Small intestine (tissue), 7 donors: Measurements from ENCODE around the gene RNLS. TPM values are rescaled to one million over a fixed set of nuclear protein-coding genes. Genes with fewer than 3 reads are reported as not detected.

ENCODE experiments used
- DNase-seq, 2 donors: peaks; one replicate each; pipeline versions ENCODE4 v3.0.0 to v3.0.0-alpha.2; 2013
- FAIRE-seq: peaks from 2 replicates; lab custom pipeline; 2012; peaks lifted over from hg19 to GRCh38; lab: Jason Lieb, UNC
- H3K27ac ChIP-seq, 3 donors: one replicate each; pipeline ENCODE4 v1.5.1; 2013; ENCODE audit warnings: low read length in 2 of 3, mild to moderate bottlenecking in 2 of 3, control low read depth in 1 of 3, inconsistent platforms in 1 of 3, low read depth in 1 of 3, moderate library complexity in 1 of 3
- H3K27me3 ChIP-seq, 3 donors: one replicate each; pipeline ENCODE4 v1.6.1; 2013; ENCODE audit warnings: low read length in 3 of 3, inconsistent platforms in 1 of 3; ENCODE audit not compliant: control insufficient read depth in 3 of 3, insufficient read depth in 3 of 3
- H3K36me3 ChIP-seq, 3 donors: one replicate each; pipeline ENCODE4 v1.6.1; 2013; ENCODE audit warnings: low read length in 3 of 3, inconsistent platforms in 1 of 3, low read depth in 1 of 3, mild to moderate bottlenecking in 1 of 3, moderate library complexity in 1 of 3; ENCODE audit not compliant: control insufficient read depth in 3 of 3, insufficient read depth in 2 of 3
- H3K4me1 ChIP-seq, 3 donors: one replicate each; pipeline ENCODE4 v1.6.1; 2013; ENCODE audit warnings: low read length in 2 of 3, inconsistent platforms in 1 of 3, low read depth in 1 of 3, mild to moderate bottlenecking in 1 of 3, moderate library complexity in 1 of 3; ENCODE audit not compliant: control insufficient read depth in 3 of 3, insufficient read depth in 2 of 3
- H3K4me3 ChIP-seq, 3 donors: one replicate each; pipeline ENCODE4 v1.5.1; 2013; ENCODE audit warnings: low read length in 3 of 3, control low read depth in 1 of 3, inconsistent platforms in 1 of 3, low read depth in 1 of 3, mild to moderate bottlenecking in 1 of 3, moderate library complexity in 1 of 3
- H3K9me3 ChIP-seq, 2 donors: one replicate each; pipeline ENCODE4 v1.6.1; 2013; ENCODE audit warnings: low read depth in 1 of 2, low read length in 1 of 2; ENCODE audit not compliant: control insufficient read depth in 2 of 2, insufficient read depth in 1 of 2
- WGBS, 3 donors: extraction: QIAGEN DNeasy Blood & Tissue Kit; methylation state at CpG; one replicate each; pipeline ENCODE4 v1.1.7; 2013; 5-methylcytosine and 5-hydroxymethylcytosine counted together
- polyA plus RNA-seq, 4 donors: library from polyadenylated mRNA; stranded (reverse) in 3 of 4; unstranded in 1 of 4; fragments of 200-250 nt in 3 of 4; fragments of 120-200 nt in 1 of 4; gene quantifications; one replicate each; pipeline versions ENCODE4 v1.2.1 to v1.2.3, GENCODE V29; 2013
- donor health status: healthy with polysubstance abuse.
- donor health status: control.
- donor health status: control.
- donor health status: Bipolar disorder and iron deficiency.
- donor health status: healthy.

The RNLS gene
- polyA plus RNA-seq, 4 donors: 8.6 to 24.0 (median 12.8) TPM

DNA sequence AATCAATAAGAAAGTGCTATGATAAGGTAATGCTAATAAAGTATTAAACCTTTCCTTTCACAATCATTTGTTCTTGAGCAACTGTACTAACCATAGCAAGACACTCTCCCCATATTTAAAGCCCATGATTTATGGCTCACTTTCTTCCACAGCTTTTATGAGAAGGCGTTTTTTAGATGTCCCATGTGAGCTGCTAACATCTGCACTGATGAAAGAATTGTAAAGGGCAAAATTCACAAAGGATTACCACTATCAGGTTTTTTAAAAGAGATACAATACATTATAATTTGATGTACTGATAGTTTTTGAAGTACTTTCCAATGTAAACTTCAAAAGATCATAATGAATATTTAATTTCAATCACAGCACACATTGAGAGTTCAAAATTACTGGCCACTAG, 75.7 kb downstream of the RNLS start:
- FAIRE-seq: no peak

DNA sequence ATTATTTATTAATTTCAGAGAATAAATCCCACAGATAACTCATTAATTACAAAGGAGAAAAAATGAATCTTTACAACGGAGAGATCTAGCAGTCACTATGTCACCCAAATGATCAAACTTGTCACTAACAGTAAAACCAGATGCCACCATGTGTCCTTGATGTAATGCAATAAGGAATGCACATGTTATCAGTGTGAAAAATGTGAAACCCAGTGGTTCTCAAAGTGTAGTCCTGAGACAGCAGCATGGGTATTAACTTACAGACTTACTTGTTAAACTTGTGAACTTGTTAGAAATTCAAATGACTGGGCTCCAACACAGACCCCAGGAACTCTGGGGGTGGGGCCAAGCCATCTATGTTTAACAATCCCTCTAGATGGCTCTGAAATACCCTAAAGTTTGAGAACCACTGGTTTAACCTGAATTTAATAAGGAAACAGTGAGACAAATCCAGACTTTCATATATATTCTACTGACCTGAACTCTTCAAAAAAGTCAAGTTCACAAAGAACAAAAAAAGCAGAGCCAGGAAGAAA, 77.4 kb downstream of the RNLS start:
- no peak for FAIRE-seq
- Histone ChIP-seq H3K9me3 (peaks cover 0 to 2% of the 10 kb centered on the region in 2 donors), H3K27me3 (no peaks in the 10 kb centered on the region), H3K4me1 (no peaks in the 10 kb centered on the region), H3K36me3 (no peaks in the 10 kb centered on the region), H3K4me3 (no peak overlapping the region), H3K27ac (no peak overlapping the region)
- DNase-seq: no peak
- 89 to 94% (median 90%) methylated on average over 1 of the region's 1 CpG for WGBS, 3 donors

More for the DNA sequence above, 75.7 kb downstream of the RNLS start:
- 8 to 52% (median 35%) methylated on average over 1 of the region's 1 CpG for WGBS, 3 donors
- Histone ChIP-seq H3K9me3 (peaks cover 0 to under 1% of the 10 kb centered on the region in 2 donors), H3K4me1 (no peaks in the 10 kb centered on the region), H3K36me3 (no peaks in the 10 kb centered on the region), H3K27me3 (no peaks in the 10 kb centered on the region), H3K4me3 (no peak overlapping the region), H3K27ac (no peak overlapping the region)
- DNase-seq: no peak

DNA sequence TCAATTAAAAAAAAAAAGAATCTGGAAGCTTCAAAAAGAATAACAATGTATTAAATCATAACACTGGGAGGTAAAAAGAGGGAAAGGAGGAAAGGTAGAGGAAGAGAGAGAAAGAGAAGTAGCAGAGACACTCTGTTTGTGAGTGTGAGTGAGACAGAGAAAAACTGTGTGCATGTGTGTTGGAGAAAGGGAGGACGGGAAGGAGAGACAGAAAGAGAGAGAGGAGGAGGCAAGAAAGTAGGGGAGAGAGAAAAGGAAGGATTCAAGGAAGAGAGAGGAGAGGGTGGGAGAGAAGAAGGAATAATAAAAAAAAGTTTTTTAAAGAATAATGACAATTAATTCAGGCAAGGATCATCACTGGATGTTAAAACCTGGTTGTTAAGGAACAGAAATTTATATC, 77.9 kb downstream of the RNLS start:
- Histone ChIP-seq H3K27ac (no peak overlapping the region), H3K4me3 (no peak overlapping the region), H3K4me1 (no peaks in the 10 kb centered on the region), H3K36me3 (no peaks in the 10 kb centered on the region), H3K27me3 (no peaks in the 10 kb centered on the region), H3K9me3 (peaks cover 0 to 2% of the 10 kb centered on the region in 2 donors)
- DNase-seq (no peak), FAIRE-seq (no peak)
- WGBS, 3 donors: 86 to 92% (median 88%) methylated on average over 1 of the region's 1 CpG

DNA sequence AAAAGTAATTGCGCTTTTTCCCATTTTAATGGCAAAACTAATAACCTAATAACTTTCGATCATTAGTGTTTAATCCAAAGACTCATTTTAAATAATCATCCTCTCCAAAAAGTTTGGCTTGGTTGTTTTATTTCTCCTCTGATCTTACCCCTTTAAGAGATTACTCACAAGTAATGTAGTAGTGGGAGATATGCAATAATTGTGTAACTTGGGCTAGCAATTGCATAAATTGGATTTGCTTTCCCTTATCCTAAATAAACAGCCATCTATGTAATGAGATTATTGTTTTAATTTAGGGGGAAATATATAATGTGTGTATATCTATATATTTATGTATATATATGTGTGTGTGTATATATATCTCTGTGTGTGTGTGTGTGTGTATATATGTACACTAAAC, 82.5 kb downstream of the RNLS start:
- Histone ChIP-seq H3K27ac (no peak overlapping the region), H3K9me3 (peaks cover 0 to 2% of the 10 kb centered on the region in 2 donors), H3K4me1 (no peaks in the 10 kb centered on the region), H3K27me3 (no peaks in the 10 kb centered on the region), H3K4me3 (no peak overlapping the region), H3K36me3 (no peaks in the 10 kb centered on the region)
- WGBS, 3 donors: 97 to 98% (median 97%) methylated on average over 2 of the region's 2 CpGs
- no peak for FAIRE-seq
- DNase-seq: no peak

DNA sequence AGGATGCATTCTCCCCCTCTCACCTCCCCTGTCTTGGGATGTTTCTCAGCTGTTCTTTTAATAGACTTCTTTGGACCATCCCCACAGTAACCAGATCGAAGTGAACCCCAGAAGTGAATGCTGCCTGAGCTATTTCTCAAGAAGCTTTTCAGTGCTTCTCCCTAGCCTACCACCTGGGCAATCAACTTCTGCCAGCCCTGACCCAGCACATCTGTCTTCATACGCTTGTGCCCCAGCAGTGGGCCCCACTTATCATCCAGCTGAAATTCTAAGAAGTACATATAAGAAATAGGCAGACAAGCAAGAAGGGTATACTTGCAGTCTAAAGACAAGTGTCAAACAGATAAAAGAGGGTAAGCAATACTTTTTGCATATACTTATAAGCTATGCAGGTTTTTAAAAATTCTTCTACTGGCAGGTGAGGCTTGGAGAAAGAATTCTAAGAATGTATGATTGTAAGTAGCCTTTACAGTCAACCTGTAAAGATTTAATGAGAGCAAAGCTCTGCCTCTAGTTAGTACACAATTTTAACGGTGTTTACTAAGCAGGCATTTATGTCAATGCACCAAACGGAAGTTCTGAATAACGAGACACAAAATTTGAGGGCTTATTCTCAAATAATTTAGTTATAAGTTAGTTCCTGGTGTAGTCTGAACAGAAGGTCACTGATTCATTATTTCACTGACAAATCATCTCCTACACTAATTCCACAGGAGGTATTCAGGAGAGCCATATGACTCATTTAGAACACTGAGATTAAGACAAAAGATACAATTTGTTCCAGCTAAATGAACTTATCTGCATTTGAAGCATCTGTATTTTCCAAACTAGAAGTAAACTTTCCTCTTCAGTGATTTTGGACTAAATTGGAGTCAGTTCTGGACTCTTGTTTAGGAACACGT, 83.3 kb downstream of the RNLS start:
- Histone ChIP-seq H3K27me3 (no peaks in the 10 kb centered on the region), H3K36me3 (no peaks in the 10 kb centered on the region), H3K9me3 (peaks cover 0 to 2% of the 10 kb centered on the region in 2 donors), H3K4me1 (no peaks in the 10 kb centered on the region), H3K4me3 (no peak overlapping the region), H3K27ac (no peak overlapping the region)
- FAIRE-seq: no peak
- 86 to 89% (median 87%) methylated on average over 6 of the region's 6 CpGs for WGBS, 3 donors
- no peak for DNase-seq

DNA sequence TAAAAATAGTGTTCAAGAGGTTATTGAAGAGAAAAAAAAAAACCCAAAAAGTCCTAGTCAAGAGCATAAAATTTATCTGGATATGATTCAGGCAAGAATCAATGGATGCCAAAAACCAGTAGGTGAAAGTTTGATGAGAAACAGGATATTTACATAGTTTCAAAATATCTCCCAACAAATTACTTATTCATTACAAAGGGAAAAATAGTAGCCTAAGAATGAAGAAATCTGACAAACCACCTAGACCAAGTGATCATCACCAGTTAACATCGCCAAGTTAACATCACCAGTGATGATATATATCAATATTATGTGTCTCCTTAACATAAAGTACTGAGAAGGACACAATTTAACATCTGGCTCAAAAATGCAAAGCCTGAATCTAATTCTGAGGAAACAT, 85.2 kb downstream of the RNLS start:
- Histone ChIP-seq H3K4me3 (no peak overlapping the region), H3K4me1 (no peaks in the 10 kb centered on the region), H3K9me3 (peaks cover 0 to 2% of the 10 kb centered on the region in 2 donors), H3K27me3 (no peaks in the 10 kb centered on the region), H3K27ac (no peak overlapping the region), H3K36me3 (no peaks in the 10 kb centered on the region)
- no peak for FAIRE-seq
- WGBS, 3 donors: 95 to 100% (median 99%) methylated on average over 1 of the region's 1 CpG
- no peak for DNase-seq

DNA sequence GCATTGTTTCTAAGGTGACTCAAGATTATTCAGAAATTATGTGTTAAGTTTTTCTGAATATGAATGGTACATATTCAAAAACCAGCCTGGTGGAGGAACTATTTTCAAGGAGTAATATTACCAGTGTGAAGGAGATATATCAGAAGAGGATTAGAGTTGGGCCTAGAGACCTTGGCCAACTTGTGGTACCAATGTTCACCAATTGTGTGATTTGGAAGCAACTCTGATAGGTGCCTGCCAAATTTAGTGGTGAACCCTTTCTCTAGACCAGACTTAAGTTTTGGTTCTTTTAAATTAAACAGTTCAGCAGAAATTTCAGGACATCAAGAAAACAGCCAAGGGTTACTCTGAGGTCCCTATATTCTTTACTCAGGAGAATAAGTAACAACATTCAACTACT, 88.6 kb downstream of the RNLS start:
- Histone ChIP-seq H3K27me3 (no peaks in the 10 kb centered on the region), H3K36me3 (no peaks in the 10 kb centered on the region), H3K4me1 (no peaks in the 10 kb centered on the region), H3K4me3 (no peak overlapping the region), H3K9me3 (no peaks in the 10 kb centered on the region), H3K27ac (no peak overlapping the region)
- FAIRE-seq: no peak
- no peak for DNase-seq

DNA sequence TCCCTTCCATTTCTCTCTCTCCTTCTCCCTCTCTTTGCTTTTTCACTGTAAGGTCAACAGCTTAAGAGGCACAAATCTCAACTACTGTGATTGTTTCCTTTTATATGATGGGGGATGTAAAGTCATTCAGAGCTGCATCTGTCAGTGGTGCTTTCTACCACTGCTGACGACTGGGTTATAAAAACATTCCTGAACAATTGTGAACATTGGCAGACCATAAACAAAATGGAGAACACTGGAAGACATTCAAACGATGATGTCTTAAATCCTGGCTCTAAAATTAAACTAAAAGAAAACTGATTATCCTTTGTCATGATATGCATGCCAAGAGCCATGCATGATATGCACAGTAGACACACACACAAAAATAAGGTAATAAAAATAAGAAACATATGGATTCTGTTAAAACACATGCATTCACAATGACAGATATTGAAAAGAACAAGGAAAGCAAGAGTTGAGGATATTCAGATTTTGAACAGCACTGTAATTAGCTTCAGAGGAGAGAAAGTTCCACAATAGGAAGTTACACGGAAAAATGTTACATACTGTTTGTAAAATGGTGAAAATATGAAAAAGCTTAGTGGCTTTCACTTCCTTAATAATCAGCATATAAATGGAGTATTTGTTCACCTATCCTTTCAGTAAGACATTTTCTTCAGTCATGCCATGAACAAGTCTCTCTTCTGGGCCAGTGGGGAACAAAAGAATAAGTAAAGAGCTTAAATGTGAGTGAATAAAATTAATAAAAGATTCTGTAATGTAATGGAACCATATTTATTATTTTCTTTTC, 89.2 kb downstream of the RNLS start:
- DNase-seq: no peak
- 45 to 53% (median 50%) methylated on average over 3 of the region's 3 CpGs for WGBS, 3 donors
- FAIRE-seq: no peak

More for the DNA sequence above, 89.2 kb downstream of the RNLS start:
- Histone ChIP-seq H3K27me3 (no peaks in the 10 kb centered on the region), H3K36me3 (no peaks in the 10 kb centered on the region), H3K4me1 (no peaks in the 10 kb centered on the region), H3K27ac (no peak overlapping the region), H3K4me3 (no peak overlapping the region), H3K9me3 (no peaks in the 10 kb centered on the region)
